Fibroblast of skin of left quadriceps (primary cell): ENCODE data around the gene ROBO1.

Experiments
- DNase-seq, 2 experiments: peaks; one replicate each; pipeline ENCODE4 v3.0.0-alpha.2; 2013; ENCODE audit warnings: low read depth in 2 of 2

Gene ROBO1

DNA sequence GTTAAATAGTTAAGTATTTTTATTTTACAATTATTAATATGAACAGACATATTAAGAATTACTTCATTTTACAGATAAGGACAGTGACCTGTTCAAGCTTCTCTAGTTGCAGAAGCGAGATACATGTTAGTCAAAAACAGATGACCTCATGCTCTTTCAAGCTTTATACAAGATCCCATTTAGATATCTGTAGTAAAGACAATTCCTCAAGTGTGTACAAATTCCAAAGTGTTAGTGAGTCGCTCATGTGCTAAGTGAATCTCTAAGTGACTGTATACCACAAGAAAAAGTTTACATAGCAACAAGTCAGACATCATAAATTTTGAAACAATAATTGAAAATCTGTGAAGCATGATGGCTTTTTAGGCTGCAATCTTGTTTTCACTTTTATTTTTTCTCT, 293.8 kb downstream of the ROBO1 start:
- DNase-seq: no peak

DNA sequence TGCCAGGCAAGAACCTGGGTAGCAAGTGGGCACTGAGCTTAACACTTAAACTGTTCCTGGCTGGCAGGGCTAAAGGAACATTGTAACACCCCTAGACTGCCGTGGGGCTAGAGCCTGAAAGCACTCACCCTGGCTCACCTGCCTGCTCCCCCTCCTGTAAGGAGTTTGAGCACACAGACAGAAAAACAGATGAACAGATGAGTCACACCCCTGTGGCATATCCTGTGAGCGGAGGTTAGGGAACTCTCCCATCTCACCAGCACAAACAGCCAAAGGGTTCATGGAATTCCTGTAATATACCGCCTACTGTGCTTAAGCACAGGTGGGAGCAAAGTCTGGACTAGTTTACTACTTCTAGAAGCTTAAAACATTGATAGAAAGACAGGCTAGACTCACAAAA, 300.1 kb downstream of the ROBO1 start:
- no peak for DNase-seq

- DNase-seq: peak; percentile 15
These were observed 306.5 kb downstream of the ROBO1 start for GRCh38 chr3:79461129-79461792.

- DNase-seq: no peak
These were observed 314.2 kb downstream of the ROBO1 start for GRCh38 chr3:79453600-79453999.

- no peak for DNase-seq
These were observed 331.4 kb downstream of the ROBO1 start for GRCh38 chr3:79436387-79436786.

- no peak for DNase-seq
These were observed 340.7 kb downstream of the ROBO1 start for GRCh38 chr3:79427081-79427480.

DNA sequence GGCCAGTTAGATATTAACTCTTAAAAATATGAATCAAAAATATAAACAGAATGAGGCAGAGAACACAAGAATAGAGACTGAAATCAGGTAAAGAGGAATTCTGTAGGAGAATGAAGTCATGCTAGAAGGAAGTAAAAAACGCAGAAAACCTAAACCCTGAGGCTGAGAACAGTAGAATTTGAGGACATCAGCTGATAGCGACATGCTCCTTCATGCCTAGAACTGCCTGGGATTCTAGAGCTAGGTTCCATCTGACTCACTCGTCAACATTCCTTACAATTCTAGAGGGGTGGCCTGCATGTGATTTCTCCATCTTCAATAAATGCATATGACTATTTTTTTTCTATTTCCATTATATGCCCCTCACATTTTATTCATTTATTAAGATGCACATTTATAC, 343.0 kb downstream of the ROBO1 start:
- no peak for DNase-seq

- DNase-seq: no peak
These were observed 344.4 kb downstream of the ROBO1 start for GRCh38 chr3:79423417-79423816.

GRCh38 chr3:79421273-79421672, 346.5 kb downstream of the ROBO1 start:
- DNase-seq: no peak

DNA sequence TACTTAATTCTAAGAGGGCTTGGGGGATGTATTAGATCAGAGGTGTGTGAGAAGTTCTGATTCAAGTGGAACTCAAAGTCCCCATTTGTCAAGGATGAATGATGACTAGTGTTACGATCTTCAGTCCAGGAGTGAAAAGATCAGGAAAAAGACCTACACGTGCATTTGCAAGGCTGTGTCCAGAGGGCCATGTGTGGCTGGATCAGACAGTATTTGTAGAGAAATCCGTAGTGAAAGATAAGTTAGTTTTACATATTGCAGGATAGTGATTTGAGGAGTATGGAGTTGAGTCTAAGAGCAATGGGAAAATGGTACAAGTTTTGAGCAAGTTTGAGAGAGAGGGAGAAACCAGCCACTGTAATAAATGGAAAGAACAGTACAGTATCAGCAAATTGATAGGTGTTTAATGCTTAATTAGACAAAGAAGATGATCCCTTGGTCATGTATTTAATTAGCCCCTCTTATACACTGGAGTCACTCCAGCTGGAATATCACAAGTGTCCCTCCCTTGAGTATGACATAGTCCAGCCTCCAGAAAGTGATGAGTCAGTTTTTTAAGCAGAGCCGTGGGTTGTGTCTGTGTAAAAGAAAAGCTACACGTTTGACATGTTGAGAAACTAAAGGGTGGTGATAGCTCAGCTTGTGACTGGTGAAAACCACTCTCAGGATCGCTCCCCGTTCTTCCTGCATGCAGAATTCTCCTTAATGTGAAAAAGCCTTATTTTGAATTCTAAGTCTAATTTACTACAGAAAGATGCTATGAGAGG, 348.8 kb downstream of the ROBO1 start:
- no peak for DNase-seq

- DNase-seq: peak in 1 of 2 experiments; percentile 8
These were observed 352.4 kb downstream of the ROBO1 start for GRCh38 chr3:79415356-79415755.

DNA sequence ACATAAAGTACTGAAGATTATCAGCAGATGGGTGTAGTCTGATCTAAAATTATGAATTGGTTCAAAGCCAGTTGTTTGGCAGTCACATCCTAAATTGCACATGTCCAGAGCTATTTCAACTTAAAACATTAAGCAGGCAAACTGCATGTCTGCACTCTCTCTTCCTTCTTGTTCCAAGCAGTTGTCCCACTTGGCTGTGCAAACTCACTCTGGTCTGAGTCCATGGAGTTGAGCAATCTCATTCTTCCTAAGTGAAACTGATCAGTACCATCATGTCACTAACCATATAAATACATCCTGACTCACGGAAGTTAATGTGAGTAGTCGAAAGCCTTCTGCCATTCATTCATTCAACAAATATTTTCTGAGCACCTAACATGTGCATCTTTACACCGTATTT, 353.0 kb downstream of the ROBO1 start:
- peak; percentile 32 to 45 for DNase-seq

DNA sequence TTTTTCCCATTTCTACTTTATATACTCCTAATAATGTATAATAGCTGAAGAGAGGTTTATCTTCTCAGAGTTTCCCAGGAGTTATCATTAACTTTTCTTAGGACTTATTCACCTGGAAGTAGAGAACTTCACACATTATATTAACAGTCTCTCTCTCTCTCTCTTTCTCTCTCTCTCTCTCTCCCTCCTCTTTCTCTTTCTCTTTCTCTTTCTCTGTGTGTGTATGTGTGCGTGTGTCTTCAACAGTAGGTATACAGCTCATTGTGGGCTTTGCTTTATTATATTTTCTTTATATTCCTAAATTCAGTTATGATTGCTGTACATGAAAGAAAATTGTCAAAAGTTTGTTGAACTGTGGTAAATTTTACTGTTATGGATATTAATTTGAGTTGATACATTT, 353.8 kb downstream of the ROBO1 start:
- DNase-seq: no peak

DNA sequence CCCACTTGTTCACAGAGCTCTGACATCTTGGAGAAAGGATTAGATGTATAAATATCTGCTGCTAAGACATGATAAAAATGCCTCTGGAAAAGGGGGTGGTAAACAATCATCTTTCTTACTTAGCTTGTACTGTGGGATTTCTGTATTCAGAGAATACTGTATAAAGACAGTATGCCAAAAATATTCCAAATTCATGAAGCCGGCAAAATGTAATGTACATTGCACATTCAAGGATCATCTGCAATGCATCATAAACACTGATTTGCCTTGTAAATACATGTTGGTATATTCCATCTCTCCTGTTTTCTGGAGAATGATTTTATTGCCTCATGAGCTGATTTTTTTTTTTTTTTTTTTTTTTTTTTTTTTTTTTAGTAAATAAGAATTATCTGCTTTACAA, 355.3 kb downstream of the ROBO1 start:
- no peak for DNase-seq

DNA sequence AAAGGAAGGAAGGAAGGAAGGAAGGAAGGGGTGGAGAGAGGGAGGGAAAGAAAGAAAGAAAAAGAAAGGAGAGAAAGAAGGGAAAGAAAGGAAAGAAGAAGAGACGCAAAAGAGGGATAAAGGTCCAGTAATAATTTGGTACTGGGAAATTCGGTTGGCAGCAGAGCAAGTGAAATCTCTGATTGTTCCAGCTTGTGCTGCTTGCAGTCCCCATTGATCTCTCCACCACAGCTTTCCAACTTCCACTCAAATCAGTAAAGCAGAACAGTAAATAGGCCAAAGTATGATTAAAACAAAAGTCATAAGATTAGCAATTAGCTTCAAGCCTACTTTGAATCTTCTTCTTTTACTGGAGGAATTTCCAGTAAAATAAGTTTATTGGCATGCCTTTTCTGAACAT, 357.2 kb downstream of the ROBO1 start:
- DNase-seq: no peak

DNA sequence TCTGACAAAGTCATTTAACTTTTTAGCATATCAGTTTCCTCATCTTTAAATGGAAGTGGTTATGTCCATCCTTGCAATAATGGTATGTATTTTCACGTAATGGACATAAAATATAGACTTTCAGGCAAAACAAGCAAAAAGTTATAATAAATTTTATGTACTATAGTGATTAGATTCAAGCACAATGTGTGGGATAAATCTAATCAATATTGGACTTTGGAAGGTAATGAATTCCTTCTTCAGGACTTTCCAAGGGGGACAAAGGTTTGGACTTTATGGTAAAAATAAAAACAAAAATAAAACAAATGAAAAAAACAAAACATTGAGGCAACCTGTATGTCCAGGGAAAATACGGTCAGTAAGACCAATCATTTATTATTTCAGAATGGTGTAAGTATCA, 357.7 kb downstream of the ROBO1 start:
- DNase-seq: no peak

- DNase-seq: no peak
These were observed 361.6 kb downstream of the ROBO1 start for GRCh38 chr3:79406175-79406574.

DNA sequence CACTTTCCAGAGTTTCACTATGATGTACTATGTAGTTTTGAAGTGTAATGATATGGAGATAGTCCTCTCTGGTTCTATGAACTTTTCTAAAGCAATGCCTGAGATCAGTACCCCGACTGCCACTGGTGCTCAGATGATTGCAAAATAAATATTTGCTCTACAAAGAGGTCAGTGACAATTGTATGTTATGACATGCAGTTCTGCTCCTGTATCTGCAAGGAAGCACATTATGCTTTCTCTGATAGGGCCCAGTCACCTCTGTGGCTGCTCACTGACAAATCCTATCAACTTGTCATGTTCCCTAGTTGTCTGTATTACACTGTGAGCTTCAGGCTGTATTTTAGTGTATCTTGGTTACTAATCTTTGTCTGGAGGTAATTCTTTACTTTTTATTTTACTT, 362.6 kb downstream of the ROBO1 start:
- DNase-seq: no peak

- DNase-seq: no peak
These were observed 371.2 kb downstream of the ROBO1 start for GRCh38 chr3:79396595-79396994.

- DNase-seq: no peak
These were observed 375.3 kb downstream of the ROBO1 start for GRCh38 chr3:79392479-79392878.

GRCh38 chr3:79390352-79390751, 377.4 kb downstream of the ROBO1 start:
- DNase-seq: no peak

GRCh38 chr3:79385211-79385610, 382.6 kb downstream of the ROBO1 start:
- no peak for DNase-seq

DNA sequence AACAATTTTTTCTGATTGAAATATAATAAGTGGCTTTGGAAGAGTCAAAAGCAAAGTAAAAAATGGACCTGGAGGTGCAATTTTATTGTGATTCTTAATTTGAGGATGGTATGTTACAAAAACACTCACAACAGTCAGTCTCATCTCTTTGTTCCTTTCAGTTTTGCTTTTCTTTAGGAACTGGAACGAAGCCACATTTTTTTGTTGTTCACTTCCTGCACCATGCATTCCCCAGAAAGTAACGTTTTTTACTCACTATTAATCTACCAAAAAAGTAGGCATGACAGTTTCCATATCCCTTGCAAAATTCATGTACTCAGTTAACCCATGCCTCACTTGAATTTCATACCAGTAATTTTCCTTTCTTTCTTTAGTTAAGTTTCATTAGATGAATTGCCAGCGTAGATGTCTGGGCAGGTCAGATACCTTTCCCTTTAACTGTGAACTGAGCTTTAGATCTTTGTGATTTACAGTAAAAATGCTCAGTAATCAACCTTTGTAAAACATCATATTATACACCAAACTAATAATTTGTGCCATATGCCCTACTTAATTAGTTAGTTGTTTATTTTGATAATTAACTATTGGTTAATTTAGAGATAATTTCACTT, 384.3 kb downstream of the ROBO1 start:
- DNase-seq: peak in 1 of 2 experiments; percentile 11
